Measurements from ENCODE around the gene MDK. TPM values are rescaled to one million over a fixed set of nuclear protein-coding genes. Genes with fewer than 3 reads are reported as not detected.

Gene MDK
- total and polyA plus RNA-seq, 2 of the 13 experiments (the other 11 are each of a cell fraction or from before 2014, with no cell fraction given): 312 to 407 TPM

GRCh38 chr11:46382646-46383403, 1.4 kb downstream of the MDK start (continued):
- peak; percentile 61 for TF ChIP-seq NR2F6 (IDR thresholded peaks at IDR 0.05)
- TF ChIP-seq NR2F6 (CRISPR knock-in tag; IDR thresholded peaks at IDR 0.05): peak; percentile 8; the same call in 1 of the 2 replicates
- TF ChIP-seq DBP (CRISPR knock-in tag; IDR thresholded peaks at IDR 0.05; ENCODE audit: not compliant biosample characterization): no peak
- TF ChIP-seq ZNF674 (CRISPR knock-in tag; IDR thresholded peaks at IDR 0.05; ENCODE audit: low read depth): 0 out of 2 replicates have a peak, but pooled peaks have one; percentile 35
- TF ChIP-seq FOXA3 (CRISPR knock-in tag; IDR thresholded peaks at IDR 0.05): 0 out of 2 replicates have a peak, but pooled peaks have one; percentile 16
- TF ChIP-seq EP300 (IDR thresholded peaks at IDR 0.05; ENCODE audit: low read depth in 2 of 2, low read length in 2 of 2): no peak
- no peak for TF ChIP-seq EP300 (CRISPR knock-in tag; IDR thresholded peaks at IDR 0.05; ENCODE audit: borderline replicate concordance)
- no peak for TF ChIP-seq ZNF503 (CRISPR knock-in tag; IDR thresholded peaks at IDR 0.05)
- TF ChIP-seq SP1 (IDR thresholded peaks at IDR 0.05): no peak
- no peak; the same call in 1 of the 2 replicates for TF ChIP-seq SP1 (CRISPR knock-in tag; IDR thresholded peaks at IDR 0.05)
- TF ChIP-seq HDAC2 (CRISPR knock-in tag; IDR thresholded peaks at IDR 0.05): 0 out of 2 replicates have a peak, but pooled peaks have one; percentile 19
- no peak for TF ChIP-seq ZNF329 (CRISPR knock-in tag; IDR thresholded peaks at IDR 0.05; ENCODE audit: low read depth)
- TF ChIP-seq SAFB2 (CRISPR knock-in tag; IDR thresholded peaks at IDR 0.05; ENCODE audit: borderline replicate concordance, low read depth): no peak
- TF ChIP-seq NR2C2 (CRISPR knock-in tag; IDR thresholded peaks at IDR 0.05; ENCODE audit: borderline replicate concordance): peak; percentile 52; the same call in 1 of the 2 replicates
- no peak for TF ChIP-seq TOE1 (CRISPR knock-in tag; IDR thresholded peaks at IDR 0.05)

Measured in HepG2 (cell line).